ENCODE results near the gene SOCS1. TPM values are rescaled to one million over a fixed set of nuclear protein-coding genes. Genes with fewer than 3 reads are reported as not detected.

SOCS1 gene
- total and polyA plus RNA-seq, 2 of the 8 experiments (the other 6 are each of a cell fraction or from before 2014, with no cell fraction given) = 21.0 to 48.9 TPM

DNA sequence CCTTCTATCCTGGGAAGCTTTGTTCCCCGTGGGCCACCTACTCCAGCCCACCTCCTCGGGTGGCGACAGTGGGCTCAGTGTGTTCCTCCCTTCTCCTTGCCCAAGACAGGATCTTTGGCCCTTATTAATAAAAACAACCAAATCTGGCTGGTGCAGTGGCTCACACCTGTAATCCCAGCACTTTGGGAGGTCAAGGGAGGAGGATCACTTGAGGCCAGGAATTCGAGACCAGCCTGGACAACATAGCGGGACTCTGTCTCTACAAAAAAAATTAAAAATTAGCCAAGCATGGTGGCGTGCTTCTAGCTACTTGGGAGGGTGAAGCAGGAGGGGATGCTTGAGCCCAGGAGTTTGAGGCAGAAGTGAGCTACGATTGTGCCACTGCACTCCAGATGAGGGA, 42.2 kb downstream of the SOCS1 start:
- Histone ChIP-seq H3K9ac (replicated peaks in 1 of 4; ENCODE audit: extremely low read depth in 1 of 4, low read depth in 3 of 4, low read length in 3 of 4) (no peak overlapping the region), H4K91ac (replicated peaks; ENCODE audit: insufficient read length, low read length) (no peak overlapping the region), H2AK5ac (ENCODE audit: low read depth, low read length) (no peak overlapping the region), H4K8ac (ENCODE audit: extremely low read depth, insufficient read depth, low read length) (no peak overlapping the region), H3K79me1 (ENCODE audit: low read depth, low read length) (no peaks in the 10 kb centered on the region), H3K27me3 (replicated peaks in 1 of 4; ENCODE audit: control insufficient read depth in 3 of 4, extremely low read depth in 1 of 4, insufficient read depth in 3 of 4, low read length in 3 of 4) (no peaks in the 10 kb centered on the region), H3K4me3 (ENCODE audit: extremely low read depth in 1 of 4, insufficient read depth in 2 of 4, low read depth in 3 of 4, low read length in 4 of 4) (no peak overlapping the region), H2BK5ac (ENCODE audit: low read depth, low read length) (no peak overlapping the region), H4K5ac (ENCODE audit: insufficient read length, low read depth, low read length) (no peak overlapping the region), H3K4me2 (ENCODE audit: insufficient read depth in 1 of 2, low read depth in 2 of 2, low read length in 2 of 2) (no peak overlapping the region), H2BK12ac (ENCODE audit: low read depth, low read length) (no peak overlapping the region), H3K18ac (ENCODE audit: extremely low read depth, low read length) (no peak overlapping the region), H2BK20ac (ENCODE audit: low read length) (no peak overlapping the region), H3K23ac (ENCODE audit: insufficient read length) (no peak overlapping the region), H3K36me3 (ENCODE audit: control insufficient read depth in 2 of 4, insufficient read depth in 4 of 4, low read length in 3 of 4) (0 out of 8 replicates have a peak, but pooled peaks cover 0 to 1% (median 0%) of the 10 kb centered on the region in 4 experiments), H4K20me1 (replicated peaks in 1 of 2; ENCODE audit: control insufficient read depth in 1 of 2, insufficient read depth in 2 of 2, low read length in 2 of 2) (no peaks in the 10 kb centered on the region), H2BK15ac (ENCODE audit: low read length) (no peak overlapping the region; the same call in 1 of the 2 replicates), H3K4ac (replicated peaks; ENCODE audit: insufficient read length, low read depth, low read length) (no peak overlapping the region), H3K23me2 (ENCODE audit: low read depth, low read length) (no peaks in the 10 kb centered on the region), H3K27ac (ENCODE audit: low read depth, low read length) (no peak overlapping the region), H2AFZ (ENCODE audit: low read length) (no peak overlapping the region), H3K9me3 (ENCODE audit: insufficient read depth in 2 of 2, low read depth in 1 of 2, low read length in 1 of 2) (peaks cover 6 to 14% of the 10 kb centered on the region in 2 experiments), H3K56ac (replicated peaks; ENCODE audit: insufficient read length, low read depth, low read length) (no peak overlapping the region), H2BK120ac (replicated peaks; ENCODE audit: low read depth, low read length) (no peak overlapping the region), H3K79me2 (ENCODE audit: control insufficient read depth in 1 of 2, insufficient read depth in 2 of 2, low read length in 2 of 2) (no peaks in the 10 kb centered on the region), H3K14ac (ENCODE audit: insufficient read length) (no peak overlapping the region), H3K4me1 (replicated peaks in 1 of 4; ENCODE audit: control insufficient read depth in 3 of 4, insufficient read depth in 4 of 4, low read length in 3 of 4) (no peaks in the 10 kb centered on the region)
- CTCF ChIA-PET (ENCODE audit: partially characterized antibody) = interaction anchor here (1.0 to 2.1 kb wide), 4 partner anchors 19 to 41 kb away, joined by 3 to 5 read pairs (median 4); no protein-coding TSS in a partner anchor
- POLR2A ChIA-PET (ENCODE audit: partially characterized antibody) = interaction anchor here (0.6 kb wide), 1 partner anchor 225 kb away, joined by 4 read pairs; no protein-coding TSS in a partner anchor
- 83% methylated on average over 7 of the region's 7 CpGs; no CpG with 5 or more reads in 1 of the 2 experiments for WGBS, 2 experiments (ENCODE audit: extremely low coverage in 1 of 2, insufficient coverage in 1 of 2, insufficient read length in 1 of 2, insufficient replicate concordance in 2 of 2, low coverage in 1 of 2, low lambda C conversion rate in 2 of 2, missing lambda C conversion rate in 1 of 2)
- FAIRE-seq (no peak), DNase-seq (ENCODE audit: low read depth in 1 of 2, low spot score in 2 of 2) (no peak)
- TF ChIP-seq KDM5A (IDR thresholded peaks at IDR 0.05; ENCODE audit: low read length) = no peak
- no peak for TF ChIP-seq RFX5 (IDR thresholded peaks at IDR 0.05; ENCODE audit: borderline replicate concordance, low read depth, low read length)
- no peak for TF ChIP-seq ZNF274 (IDR thresholded peaks at IDR 0.05; ENCODE audit: borderline replicate concordance, extremely low read depth, low read length)
- TF ChIP-seq, protein P1, sequence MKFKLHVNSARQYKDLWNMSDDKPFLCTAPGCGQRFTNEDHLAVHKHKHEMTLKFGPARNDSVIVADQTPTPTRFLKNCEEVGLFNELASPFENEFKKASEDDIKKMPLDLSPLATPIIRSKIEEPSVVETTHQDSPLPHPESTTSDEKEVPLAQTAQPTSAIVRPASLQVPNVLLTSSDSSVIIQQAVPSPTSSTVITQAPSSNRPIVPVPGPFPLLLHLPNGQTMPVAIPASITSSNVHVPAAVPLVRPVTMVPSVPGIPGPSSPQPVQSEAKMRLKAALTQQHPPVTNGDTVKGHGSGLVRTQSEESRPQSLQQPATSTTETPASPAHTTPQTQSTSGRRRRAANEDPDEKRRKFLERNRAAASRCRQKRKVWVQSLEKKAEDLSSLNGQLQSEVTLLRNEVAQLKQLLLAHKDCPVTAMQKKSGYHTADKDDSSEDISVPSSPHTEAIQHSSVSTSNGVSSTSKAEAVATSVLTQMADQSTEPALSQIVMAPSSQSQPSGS (IDR thresholded peaks at IDR 0.05; ENCODE audit: low read length) = no peak
- no peak for TF ChIP-seq GTF2F1 (IDR thresholded peaks at IDR 0.05; ENCODE audit: borderline replicate concordance, low read depth, low read length)
- TF ChIP-seq CBX5 (IDR thresholded peaks at IDR 0.05; ENCODE audit: low read depth, low read length) = no peak
- TF ChIP-seq SIRT6 (IDR thresholded peaks at IDR 0.05; ENCODE audit: low read length) = no peak
- TF ChIP-seq RBBP5 (IDR thresholded peaks at IDR 0.05; ENCODE audit: borderline replicate concordance, low read depth, low read length) = no peak
- TF ChIP-seq BCL11A (IDR thresholded peaks at IDR 0.05; ENCODE audit: low read depth in 2 of 2, low read length in 2 of 2) = no peak
- TF ChIP-seq SIX5 (IDR thresholded peaks at IDR 0.05; ENCODE audit: low read depth, low read length) = no peak
- no peak for TF ChIP-seq RNF2 (IDR thresholded peaks at IDR 0.05; ENCODE audit: borderline replicate concordance, low read depth, low read length, missing control alignments, poor library complexity, severe bottlenecking)
- no peak for TF ChIP-seq CHD1 (IDR thresholded peaks at IDR 0.05; ENCODE audit: low read depth, low read length)
- no peak for TF ChIP-seq SRF (IDR thresholded peaks at IDR 0.05; ENCODE audit: low read depth, low read length)

Data from H1 (cell line).